GM21515 (cell line): Measurements from ENCODE around the gene ACTN3.
"Not testable (repeated sequence)": the region's sequence is repeated elsewhere in the genome, so short reads cannot be mapped to it uniquely, and the experiment has no call there.

Source experiments
- ATAC-seq: cut with Tn5 transposase; IDR thresholded peaks from one replicate; pipeline ENCODE4 v1.9.1; 2021; ENCODE audit not compliant: unreplicated experiment

The ACTN3 gene

DNA sequence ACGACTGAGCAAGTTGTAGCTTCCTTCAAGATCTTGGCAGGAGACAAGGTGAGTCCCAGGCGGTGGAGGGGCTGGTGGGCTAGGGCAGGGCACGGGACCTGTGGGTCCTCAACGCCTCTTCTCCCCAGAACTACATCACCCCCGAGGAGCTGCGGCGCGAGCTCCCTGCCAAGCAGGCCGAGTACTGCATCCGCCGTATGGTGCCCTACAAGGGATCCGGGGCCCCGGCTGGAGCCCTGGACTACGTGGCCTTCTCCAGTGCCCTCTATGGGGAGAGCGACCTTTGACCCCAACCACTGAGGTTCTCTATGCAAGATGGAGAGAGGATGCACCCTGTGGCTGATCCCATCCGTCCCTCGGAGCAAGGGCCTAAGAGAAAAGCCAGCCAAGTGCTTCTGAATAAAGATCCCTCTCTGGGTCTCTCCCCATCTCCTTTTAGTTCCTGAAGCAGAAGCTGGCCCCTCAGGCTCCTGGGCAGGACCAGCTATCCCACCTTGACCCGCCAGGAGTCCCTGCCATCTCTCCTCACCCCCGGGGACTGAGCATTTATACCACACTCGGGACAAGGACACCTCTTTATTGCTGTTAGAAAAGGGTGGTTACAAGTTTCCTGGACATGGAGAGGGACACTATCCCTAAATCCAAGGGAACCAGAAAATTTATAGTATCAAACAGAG, 16.3 kb downstream of the ACTN3 start:
- ATAC-seq = no peak

DNA sequence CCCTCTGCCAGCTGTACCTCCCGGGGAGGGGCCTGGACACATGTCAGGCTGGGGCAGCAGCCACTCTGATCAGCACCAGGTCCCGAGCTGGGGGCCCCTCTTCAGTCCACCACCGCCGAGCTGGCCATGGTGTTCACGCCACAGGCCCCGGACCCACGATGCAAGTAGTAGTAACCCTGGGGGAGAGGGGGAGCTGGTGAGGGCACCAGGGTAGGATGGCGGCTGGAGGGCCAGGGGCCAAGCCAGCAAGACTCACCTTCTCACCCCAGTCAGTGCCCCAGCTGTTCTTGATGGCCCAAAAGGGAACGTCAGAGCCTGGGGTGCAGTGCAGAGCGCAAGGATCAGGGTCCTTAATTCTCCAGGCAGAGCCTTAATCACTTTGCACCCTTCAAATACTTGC, 17.1 kb downstream of the ACTN3 start:
- ATAC-seq = no peak

DNA sequence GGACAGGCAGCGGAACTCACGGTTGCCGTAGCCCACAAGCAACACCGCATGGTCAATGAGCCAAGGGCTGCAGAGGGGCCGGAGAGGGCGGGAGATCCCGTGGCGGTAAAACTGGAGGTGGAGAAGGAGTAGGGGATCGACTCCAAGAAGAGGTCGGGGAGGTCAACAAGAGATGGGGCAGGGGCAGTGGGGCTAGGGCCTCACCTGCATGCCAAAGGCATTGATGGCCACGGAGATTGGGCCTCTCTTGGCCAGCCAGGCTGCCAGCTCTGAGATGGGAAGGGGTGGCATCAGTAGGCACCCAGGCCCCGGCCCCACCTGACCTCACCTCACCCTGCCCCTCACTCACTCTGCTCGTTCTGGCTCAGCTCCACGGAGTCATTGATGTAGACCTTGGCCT, 17.8 kb downstream of the ACTN3 start:
- ATAC-seq = no peak

DNA sequence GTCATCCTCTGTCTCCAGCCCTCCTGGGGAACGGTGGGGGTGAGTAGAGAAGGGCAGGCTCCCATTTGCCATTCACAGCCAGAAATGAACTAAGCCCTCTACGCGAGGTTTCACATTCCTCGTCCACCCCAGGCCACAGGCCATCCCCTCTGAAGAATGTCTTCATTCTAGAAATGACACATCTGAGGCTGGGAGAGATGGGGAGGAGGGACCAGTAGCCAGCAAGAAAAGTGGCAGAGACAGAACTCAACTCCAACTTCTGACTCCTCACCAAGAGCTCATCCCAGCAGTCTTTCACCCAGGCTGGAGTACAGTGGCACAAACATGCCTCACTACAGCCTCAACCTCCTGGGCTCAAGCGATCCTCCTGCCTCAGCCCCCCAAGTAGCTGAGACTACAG, 18.3 kb downstream of the ACTN3 start:
- no peak for ATAC-seq

DNA sequence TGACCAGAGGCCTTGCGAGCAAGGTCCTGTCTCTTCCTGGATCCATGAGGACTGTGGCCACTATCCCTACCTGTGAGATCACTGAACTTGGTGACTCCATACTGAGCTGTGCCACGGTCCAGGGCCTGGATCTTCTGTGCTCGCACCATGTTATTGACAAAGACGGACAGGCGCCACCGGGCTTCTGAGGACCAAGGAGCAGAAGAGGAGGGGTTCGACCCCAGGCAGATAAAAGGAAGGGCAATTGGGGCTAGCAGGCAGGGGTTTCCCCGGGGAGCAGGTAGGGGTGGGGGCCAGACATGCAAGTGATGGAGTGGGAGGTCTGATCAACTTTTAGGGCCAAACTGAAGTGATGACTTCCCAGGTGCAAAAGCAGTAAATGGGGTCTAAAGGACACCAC, 19.5 kb downstream of the ACTN3 start:
- no peak for ATAC-seq

DNA sequence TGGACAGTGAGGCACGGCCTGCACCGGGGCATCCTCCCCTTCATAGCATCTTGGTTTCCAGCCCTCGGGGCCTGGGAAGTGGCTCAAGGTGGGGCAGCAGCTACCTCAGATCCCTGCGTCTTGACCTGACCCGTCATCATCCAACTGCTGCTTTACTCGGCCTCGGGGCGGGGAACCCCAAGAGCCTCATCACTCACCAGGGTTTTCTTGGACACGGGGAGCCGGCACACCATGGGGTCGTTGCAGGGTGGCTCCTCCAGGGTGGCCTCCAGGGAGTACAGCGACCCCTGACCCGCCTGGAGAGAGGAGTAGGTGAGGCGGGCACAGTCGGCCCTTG, 21.1 kb downstream of the ACTN3 start:
- ATAC-seq = no peak

DNA sequence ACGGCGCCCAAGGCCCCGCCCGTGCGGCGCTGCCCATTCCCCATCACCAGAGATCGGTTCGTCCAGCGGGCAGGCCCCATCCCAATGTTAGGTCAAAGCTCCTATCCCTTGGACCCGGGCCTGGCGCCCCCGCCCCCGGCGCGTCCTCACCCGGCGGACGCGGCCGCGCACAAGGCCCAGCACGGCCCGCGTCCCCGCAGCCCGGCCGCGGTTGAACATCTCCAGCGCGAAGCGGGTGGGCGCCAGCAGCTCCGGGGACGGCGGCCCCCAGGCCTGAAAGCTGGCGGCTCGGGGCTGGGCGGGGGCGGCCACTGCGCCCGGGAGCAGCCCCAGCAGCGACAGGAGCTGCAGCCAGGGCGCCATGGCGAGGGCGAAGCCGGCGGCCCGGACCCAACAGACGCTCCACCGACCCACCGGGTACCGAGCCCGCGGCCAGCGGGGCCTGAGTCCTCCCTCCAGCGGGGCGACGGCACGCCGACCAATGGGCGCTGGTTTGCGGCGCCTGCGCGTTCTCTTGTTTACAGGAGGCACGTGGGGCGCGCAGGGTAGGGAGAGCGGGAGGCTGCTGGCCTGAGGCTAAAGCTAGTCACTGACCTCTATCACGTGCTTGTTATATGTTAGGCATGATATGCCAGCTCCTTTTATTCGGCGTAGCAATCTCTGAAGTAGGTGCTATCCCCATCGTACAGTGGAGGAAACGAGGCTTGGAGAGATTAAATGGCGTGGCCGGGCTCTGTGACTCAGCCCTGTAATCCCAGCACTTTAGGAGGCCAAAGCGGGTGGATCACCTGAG, 21.6 kb downstream of the ACTN3 start, which contains the start of gene CTSF:
Gene CTSF (minus strand): TSS at position 483 of the 793 bp plus-strand sequence. CDS start 120 bp downstream, at position 363.
- no peak for ATAC-seq

DNA sequence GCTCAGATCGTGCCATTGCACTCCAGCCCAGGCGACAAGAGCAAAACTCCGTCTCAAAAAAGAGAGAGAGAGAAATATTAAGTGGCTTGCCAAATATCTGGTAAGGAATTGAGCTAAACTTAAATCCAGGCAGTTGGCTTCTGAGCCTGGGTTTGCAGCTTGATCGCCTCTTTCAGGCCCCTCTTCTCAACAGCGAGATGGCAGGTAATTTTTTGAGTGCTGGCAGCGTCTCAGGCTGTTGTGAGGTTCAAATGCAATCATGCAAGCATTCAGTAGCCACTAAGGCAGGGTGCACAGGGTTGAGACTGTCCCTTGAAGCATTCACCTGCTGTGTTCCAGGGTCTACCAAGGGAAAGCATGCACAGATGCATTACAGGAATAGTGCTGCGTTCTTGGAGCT, 22.4 kb downstream of the ACTN3 start:
- no peak for ATAC-seq

DNA sequence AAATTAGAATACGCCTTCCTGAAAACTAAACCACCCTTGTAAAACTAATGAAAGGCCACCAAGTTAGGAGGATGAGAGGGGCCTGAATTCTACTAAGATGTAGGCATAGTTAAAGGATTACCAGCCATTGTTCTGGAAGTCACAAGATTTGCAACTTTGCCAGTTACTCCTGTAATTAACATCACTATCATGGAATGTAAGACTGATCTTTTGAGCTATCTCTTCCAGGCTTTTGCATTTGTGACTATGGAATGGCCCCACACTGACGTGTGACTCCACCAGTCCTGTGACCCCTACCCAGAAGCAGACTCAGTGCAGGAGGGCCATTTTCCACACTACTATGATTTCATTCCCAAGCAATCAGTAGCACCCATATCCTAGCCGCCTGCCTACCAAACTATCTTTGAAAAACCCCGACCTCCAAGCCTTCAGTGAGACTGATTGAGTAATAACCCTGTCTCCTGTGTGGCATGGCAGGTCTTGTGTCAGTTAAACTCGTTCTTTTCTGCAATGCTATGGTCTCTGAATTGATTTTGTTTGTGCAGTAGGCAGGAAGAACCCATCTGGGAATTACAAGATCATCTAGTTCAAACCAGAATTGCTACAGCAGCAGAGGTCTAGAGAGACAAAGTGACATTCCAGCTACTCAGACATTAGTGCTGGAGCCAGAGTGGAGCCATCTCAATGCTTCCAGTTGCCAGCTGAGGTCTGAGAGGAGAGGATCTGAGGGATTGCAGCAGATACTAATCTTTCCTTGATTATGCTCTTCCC, 23.6 kb downstream of the ACTN3 start:
- ATAC-seq = no peak

DNA sequence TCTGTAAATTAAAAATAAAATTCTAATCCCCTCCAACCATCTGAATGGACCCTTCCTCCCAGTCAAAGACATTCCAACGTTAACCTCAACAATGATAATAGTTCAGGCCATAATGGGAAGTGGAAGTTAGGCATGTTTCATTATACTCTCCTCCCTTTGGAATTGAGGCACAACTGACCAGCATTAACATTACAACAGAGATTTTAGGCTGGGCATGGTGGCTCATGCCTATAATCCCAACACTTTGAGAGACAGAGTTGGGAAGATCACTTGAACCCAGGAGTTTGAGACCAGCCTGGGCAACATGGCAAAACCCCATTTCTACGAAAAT, 24.1 kb downstream of the ACTN3 start:
- ATAC-seq = no peak

DNA sequence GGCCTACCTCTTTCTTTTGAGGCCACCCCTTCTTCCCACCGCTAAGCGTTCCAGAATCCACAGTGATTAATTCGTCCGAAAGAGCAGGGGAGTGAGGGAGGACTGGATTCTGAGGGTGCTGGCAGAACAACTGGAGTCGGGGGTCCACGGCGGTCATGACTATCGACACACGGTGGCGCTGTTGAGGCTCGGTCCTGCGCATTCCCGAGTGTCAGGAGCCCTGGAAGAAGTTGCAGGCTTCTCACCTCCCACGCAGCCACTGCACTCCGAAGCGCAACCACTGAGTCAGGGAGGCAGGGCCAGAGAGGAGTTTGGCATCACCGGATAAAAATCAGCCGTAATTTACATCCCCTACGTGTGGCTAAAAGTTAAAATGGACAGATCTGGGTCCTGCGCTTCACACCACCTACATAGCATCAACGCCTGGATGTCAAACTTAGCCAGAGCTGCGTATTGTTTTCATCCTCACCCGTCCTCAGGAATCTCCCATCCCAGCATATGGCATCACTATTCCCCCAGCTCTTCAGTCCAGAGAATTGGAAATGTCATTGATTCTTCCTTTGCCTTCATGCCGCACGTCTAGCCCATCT, 32.4 kb downstream of the ACTN3 start:
- no peak for ATAC-seq

DNA sequence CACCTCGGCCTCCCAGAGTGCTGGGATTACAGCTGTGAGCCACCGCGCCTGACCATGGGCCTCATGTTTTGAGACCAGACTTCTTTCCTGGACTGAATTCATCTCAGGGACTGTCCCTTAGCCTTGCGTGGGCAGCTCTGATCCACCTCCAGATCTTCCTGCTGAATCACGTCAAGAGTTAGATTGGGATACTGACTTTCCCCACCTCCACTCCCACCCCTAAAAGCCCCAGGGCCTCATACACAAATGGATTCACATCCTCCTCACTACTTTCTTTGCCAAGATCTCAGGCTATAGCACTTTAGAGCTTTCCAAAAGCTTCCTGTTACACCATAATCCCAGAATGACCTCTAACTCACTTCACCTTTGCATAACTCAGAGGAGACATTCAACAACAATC, 34.1 kb downstream of the ACTN3 start:
- no peak for ATAC-seq

DNA sequence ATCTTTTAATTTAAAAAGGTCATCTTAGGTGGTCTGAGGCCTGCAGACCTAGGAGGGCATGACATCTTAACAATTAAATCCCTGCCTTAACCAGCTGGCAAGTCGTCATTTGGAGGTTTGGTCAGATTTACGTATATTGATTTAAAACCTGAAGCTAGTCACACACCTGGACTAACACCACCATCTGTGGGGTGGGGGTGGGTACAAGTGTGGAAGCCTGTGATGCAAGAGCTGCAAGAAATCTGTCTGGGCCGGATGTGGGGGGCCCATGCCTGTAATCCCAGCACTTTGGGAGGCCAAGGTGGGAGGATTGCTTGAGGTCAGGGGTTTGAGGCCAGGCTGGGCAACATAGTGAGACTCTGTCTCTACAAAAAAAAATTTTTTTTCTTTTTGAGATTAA, 34.6 kb downstream of the ACTN3 start:
- ATAC-seq = no peak

DNA sequence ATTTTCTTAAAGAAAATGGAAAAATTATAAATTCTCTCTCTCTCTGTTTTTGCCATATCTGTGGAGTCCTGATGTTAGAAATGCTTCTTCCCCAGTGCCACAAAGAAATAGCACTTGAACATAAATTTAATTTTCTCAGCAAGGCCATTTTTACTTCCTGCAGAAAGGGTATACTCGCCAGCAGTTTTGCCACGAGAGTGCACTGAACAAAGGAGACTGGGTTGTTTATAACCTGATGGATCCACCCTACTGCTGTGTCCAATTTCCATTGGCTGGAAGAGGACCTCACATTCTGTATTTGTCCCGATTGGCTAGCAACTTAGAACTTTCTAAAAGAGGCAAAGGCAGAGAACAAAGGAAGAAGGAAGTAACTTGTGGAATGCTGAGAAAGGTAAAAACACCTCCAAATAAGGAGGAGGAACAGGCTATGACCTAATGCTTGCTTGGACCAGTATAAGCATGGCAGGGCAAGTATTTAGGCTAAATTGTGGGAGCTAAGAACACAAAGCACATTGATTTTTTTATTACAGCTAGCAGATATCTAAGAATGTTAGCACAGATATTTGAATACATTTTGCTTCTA, 36.0 kb downstream of the ACTN3 start:
- ATAC-seq = not testable (repeated sequence)

DNA sequence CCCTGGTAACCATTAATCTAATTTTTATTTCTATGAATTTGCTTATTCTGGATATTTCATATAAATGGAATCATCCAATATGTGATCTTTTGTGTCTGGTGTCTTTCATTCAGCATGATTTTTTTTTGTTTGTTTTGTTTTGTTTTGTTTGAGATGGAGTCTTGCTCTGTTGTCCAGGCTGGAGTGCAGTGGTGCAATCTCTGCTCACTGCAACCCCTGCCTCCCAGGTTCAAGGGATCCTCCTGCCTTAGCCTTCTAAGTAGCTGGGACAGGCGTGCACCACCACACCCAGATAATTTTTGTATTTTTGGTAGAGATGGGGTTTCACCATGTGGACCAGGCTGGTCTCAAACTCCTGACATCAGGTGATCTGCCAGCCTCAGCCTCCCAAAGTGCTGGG, 38.7 kb downstream of the ACTN3 start:
- not testable (repeated sequence) for ATAC-seq

DNA sequence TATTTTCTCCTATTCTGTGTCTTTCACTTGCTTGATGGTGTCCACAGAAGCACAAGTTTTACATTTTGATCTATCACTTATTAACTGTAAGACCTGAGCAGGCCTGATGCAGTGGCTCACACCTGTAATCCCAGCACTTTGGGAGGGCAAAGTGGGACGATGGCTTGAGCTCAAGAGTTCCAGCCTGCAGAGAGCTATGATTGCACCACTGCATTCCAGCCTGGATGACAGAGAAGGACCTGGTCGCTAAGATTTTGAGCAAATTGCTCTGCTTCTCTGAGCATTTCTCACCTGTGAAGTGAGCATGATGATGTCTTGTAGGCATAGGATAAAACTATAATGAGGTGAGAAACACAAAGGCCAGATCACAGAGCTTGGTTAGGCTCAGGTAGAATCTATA, 39.4 kb downstream of the ACTN3 start:
- ATAC-seq = no peak

DNA sequence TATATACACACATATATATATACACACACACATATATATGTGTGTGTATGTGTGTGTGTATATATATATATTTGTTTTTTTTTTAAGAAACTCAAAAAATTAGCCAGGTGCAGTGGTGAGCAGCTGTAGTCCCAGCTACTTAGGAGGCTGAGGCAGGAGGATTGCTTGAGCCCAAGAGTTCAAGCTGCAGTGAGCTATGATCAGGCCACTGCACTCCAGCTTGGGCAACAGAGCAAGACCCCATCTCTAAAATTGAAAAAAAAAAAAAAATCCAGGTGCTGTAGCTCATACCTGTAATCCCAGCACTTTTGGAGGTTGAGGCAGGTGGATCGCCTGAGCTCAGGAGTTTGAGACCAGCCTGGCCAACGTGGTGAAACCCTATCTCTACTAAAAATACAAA, 42.6 kb downstream of the ACTN3 start:
- not testable (repeated sequence) for ATAC-seq

DNA sequence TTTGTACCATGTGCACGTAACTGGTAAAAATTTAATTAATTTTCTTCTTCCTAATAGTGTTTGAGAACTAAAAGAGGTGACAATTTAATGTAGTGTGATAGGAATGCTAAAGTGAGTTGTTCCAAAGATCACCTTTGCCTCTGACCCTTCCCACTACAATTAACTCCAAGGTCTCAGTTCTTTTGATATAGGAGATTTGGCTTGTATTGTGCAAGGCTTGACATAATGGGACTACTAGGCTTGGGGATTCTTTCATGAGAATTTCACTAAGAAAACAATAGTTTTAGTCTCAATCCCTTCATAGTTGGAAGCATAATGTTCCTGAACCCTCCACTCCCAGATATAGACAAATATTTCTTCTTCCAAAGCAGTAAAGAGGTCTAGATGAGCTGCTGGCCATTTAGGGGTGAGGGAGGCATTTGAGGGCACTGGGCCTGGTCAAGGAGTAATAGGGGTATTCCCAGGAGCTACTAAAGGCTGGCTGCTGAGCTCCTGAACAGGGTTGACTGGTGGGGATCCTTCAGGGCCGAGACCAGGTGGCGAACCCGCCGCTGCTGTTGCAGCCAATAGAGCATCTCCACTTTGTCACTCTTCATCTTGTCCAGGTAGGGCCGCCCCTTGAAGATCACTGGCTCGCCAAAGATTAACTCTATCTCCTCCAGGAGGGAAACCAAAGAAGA, 43.4 kb downstream of the ACTN3 start:
- ATAC-seq = no peak

DNA sequence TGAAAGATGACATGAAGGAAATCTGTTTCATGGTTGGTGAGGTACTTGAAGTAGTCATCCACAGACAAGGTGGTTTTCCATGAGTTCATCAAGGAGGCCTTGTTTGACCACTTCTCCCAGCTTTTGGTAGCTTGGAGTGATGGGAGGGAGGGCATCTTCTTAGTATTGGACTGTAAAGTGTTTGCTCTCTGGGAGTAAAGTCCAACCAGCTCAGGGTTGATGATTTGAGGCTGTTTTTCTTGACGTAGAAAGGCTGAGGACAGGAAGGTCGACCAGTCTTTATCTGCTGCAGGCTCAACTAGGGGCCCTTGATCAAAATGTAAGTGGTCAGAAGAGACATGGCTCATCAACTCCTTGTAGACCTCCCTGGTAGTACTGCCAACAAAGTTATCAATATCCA, 44.5 kb downstream of the ACTN3 start:
- ATAC-seq = no peak

DNA sequence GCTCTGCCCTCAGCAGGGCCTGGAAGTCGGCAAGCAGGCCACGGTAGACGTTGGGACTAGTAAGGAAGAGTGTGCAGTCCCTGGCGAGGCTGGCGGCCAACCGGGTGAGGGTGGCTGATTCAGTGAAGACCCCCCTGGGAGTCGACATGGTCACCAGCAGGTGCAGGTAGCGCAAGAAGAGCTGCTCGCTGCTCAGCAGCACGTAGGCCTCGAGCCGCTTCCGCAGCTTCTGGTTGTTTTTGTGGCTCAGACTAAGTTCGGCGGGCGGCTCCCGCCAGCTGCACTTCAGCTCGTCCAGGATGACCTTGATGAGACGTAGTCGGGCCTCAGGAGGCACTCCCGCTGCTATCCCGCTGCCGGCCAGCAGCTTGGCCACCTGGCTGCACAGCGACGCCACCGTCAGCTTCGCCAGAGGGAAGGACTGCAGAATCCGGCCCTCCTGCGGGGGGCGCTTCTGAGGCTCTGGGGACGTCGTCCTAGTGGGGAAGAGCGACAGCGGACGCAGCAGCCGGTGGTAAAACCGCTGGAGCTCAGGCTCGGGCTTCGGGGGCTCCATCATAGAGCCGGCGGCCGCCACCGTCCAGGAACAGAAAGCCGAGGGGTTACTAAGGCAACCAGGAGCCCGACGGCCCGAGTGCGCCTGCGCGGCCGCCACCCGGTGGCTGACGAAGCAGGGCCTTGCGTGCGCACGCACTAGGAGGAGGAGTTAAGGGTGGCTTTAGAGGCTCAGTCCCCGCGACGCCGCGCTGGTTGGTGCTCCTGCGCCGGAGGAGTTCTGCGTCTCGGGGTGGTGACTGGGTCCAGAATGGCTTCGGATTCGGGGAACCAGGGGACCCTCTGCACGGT, 46.0 kb downstream of the ACTN3 start, which contains the start of the genes CCDC87 and CCS:
Gene CCDC87 (minus strand): TSS at position 607 of the 846 bp plus-strand sequence. CDS start 48 bp downstream, at position 559.
Gene CCS (plus strand): TSS at position 729 of the 846 bp plus-strand sequence. CDS start 77 bp downstream, at position 806.
- ATAC-seq = peak; percentile 93
